Measurements from ENCODE around the gene SPECC1L. TPM values are rescaled to one million over a fixed set of nuclear protein-coding genes. Genes with fewer than 3 reads are reported as not detected.
"Not testable (repeated sequence)": the region's sequence is repeated elsewhere in the genome, so short reads cannot be mapped to it uniquely, and the experiment has no call there.

The SPECC1L gene
- total RNA-seq, 1 experiment from 2014 or later, result 52.2 TPM

DNA sequence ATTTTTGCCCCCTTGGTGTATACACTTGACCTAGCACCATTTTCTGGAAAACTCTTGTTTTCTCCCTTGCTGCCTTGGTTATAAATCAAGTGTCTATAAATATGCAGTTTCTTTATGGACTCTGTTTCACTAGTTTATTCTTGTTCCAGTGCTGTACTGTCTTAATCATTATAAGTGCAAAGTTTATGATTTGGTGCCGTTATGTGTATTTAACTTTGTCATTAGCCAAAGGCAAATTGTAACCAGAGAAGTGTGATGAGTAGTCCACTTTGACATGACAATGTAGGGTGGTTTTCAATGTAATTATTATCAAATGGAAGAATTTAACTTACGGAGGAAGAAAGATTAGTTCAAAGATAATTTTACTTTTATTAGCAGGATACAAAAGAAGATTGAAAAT is 40.3 kb downstream of the SPECC1L start:
- Mint-ChIP-seq H3K4me3 (ENCODE audit: low read depth, unreplicated experiment) (no peak overlapping the region), H3K27me3 (ENCODE audit: unreplicated experiment) (no peaks in the 10 kb centered on the region), H3K36me3 (ENCODE audit: insufficient read depth, unreplicated experiment) (peaks cover 30% of the 10 kb centered on the region), H3K9me3 (ENCODE audit: low read depth, unreplicated experiment) (peaks cover 3% of the 10 kb centered on the region), H3K27ac (ENCODE audit: unreplicated experiment) (no peak overlapping the region), H3K4me1 (ENCODE audit: low read depth, unreplicated experiment) (peaks cover 9% of the 10 kb centered on the region)
- TF ChIP-seq, protein P1, sequence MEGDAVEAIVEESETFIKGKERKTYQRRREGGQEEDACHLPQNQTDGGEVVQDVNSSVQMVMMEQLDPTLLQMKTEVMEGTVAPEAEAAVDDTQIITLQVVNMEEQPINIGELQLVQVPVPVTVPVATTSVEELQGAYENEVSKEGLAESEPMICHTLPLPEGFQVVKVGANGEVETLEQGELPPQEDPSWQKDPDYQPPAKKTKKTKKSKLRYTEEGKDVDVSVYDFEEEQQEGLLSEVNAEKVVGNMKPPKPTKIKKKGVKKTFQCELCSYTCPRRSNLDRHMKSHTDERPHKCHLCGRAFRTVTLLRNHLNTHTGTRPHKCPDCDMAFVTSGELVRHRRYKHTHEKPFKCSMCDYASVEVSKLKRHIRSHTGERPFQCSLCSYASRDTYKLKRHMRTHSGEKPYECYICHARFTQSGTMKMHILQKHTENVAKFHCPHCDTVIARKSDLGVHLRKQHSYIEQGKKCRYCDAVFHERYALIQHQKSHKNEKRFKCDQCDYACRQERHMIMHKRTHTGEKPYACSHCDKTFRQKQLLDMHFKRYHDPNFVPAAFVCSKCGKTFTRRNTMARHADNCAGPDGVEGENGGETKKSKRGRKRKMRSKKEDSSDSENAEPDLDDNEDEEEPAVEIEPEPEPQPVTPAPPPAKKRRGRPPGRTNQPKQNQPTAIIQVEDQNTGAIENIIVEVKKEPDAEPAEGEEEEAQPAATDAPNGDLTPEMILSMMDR (IDR thresholded peaks at IDR 0.05; ENCODE audit: unreplicated experiment), result no peak
- intact Hi-C loops (cut with micrococcal nuclease; ENCODE audit: unreplicated experiment), result no loop called here
- DNase-seq, result no peak
- CTCF ChIA-PET, result no interaction called here
- no TSS peak for BruUV-seq (replicated peaks)

DNA sequence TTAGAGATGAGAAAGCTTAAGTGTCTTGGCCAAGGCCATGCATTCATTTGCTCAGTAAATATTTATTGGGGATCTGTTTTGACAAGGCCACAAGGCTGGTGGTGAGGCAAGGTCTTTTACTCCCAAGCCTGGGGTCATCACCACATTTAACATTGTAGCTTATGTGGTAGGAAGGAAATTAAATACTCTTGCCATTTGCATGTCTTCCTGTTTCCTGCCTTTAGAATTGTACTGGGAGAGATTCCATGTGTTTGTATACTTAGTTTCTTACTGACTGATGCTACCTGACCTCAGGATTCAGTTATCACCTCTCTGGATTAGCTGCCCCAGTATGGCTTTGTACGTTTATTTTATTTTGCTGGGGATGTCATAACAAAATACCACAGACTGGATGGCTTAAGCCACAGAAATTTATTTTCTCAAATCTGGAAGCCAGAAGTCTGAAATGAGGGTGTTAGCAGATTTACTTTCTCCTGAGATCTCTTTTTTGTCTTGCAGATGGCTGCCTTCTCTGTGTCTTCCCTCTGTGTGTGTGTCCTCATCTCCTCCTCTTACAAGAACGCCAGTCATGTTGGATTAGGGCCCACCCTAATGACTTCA is 44.8 kb downstream of the SPECC1L start:
- no peak for DNase-seq
- TF ChIP-seq, protein P1 (IDR thresholded peaks at IDR 0.05; ENCODE audit: unreplicated experiment), result no peak
- intact Hi-C loops (cut with micrococcal nuclease; ENCODE audit: unreplicated experiment), result no loop called here
- CTCF ChIA-PET, result no interaction called here
- Mint-ChIP-seq H3K36me3 (ENCODE audit: insufficient read depth, unreplicated experiment) (peaks cover 23% of the 10 kb centered on the region), H3K27me3 (ENCODE audit: unreplicated experiment) (no peaks in the 10 kb centered on the region), H3K4me3 (ENCODE audit: low read depth, unreplicated experiment) (no peak overlapping the region), H3K9me3 (ENCODE audit: low read depth, unreplicated experiment) (no peaks in the 10 kb centered on the region), H3K4me1 (ENCODE audit: low read depth, unreplicated experiment) (peaks cover 7% of the 10 kb centered on the region), H3K27ac (ENCODE audit: unreplicated experiment) (no peak overlapping the region)
- BruUV-seq (replicated peaks), result no TSS peak

DNA sequence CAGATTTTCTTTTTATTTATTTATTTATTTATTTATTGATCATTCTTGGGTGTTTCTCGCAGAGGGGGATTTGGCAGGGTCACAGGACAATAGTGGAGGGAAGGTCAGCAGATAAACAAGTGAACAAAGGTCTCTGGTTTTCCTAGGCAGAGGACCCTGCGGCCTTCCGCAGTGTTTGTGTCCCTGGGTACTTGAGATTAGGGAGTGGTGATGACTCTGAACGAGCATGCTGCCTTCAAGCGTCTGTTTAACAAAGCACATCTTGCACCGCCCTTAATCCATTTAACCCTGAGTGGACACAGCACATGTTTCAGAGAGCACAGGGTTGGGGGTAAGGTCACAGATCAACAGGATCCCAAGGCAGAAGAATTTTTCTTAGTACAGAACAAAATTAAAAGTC is 45.6 kb downstream of the SPECC1L start:
- intact Hi-C loops (cut with micrococcal nuclease; ENCODE audit: unreplicated experiment); H3K27ac Mint-ChIP-seq (ENCODE audit: unreplicated experiment); H3K9me3 Mint-ChIP-seq (ENCODE audit: low read depth, unreplicated experiment); DNase-seq; H3K4me3 Mint-ChIP-seq (ENCODE audit: low read depth, unreplicated experiment); H3K4me1 Mint-ChIP-seq (ENCODE audit: low read depth, unreplicated experiment); BruUV-seq (replicated peaks); H3K27me3 Mint-ChIP-seq (ENCODE audit: unreplicated experiment); CTCF ChIA-PET: not testable (repeated sequence)
- peaks cover 20% of the 10 kb centered on the region for H3K36me3 Mint-ChIP-seq (ENCODE audit: insufficient read depth, unreplicated experiment)

DNA sequence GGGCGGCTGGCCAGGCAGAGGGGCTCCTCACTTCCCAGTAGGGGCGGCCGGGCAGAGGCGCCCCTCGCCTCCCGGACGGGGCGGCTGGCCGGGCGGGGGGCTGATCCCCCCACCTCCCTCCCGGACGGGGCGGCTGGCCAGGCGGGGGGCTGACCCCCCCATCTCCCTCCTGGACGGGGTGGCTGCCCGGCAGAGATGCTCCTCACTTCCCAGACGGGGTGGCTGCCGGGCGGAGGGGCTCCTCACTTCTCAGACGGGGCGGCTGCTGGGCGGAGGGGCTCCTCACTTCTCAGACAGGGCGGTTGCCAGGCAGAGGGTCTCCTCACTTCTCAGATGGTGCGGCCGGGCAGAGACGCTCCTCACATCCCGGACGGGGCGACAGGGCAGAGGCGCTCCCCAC is 46.9 kb downstream of the SPECC1L start:
- H3K4me1 Mint-ChIP-seq (ENCODE audit: low read depth, unreplicated experiment); H3K27me3 Mint-ChIP-seq (ENCODE audit: unreplicated experiment); CTCF ChIA-PET; H3K4me3 Mint-ChIP-seq (ENCODE audit: low read depth, unreplicated experiment); H3K27ac Mint-ChIP-seq (ENCODE audit: unreplicated experiment); intact Hi-C loops (cut with micrococcal nuclease; ENCODE audit: unreplicated experiment); H3K9me3 Mint-ChIP-seq (ENCODE audit: low read depth, unreplicated experiment); DNase-seq; BruUV-seq (replicated peaks): not testable (repeated sequence)
- H3K36me3 Mint-ChIP-seq (ENCODE audit: insufficient read depth, unreplicated experiment), result peaks cover 24% of the 10 kb centered on the region

DNA sequence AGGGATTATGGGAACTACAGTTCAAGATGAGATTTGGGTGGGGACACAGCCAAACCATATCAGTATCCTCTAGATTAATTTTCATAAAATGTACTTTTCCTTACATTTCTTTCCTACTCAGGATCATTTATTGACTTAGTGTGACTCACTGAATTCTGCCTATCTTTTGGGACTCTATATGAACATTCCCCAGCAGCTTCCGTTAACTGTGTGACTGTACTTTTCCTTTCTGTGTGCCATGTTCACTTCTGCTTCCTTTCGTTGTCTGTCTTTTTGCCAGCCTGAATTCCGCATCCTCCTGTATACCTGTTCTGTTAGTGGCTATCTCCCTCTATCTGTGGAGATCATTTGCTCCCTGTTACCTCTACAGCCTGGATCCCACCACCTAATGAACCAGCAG is 48.8 kb downstream of the SPECC1L start:
- no TSS peak for BruUV-seq (replicated peaks)
- H3K4me1 Mint-ChIP-seq (ENCODE audit: low read depth, unreplicated experiment), result peaks cover 7% of the 10 kb centered on the region

More for the DNA sequence above, 48.8 kb downstream of the SPECC1L start:
- Mint-ChIP-seq H3K9me3 (ENCODE audit: low read depth, unreplicated experiment) (no peaks in the 10 kb centered on the region), H3K27ac (ENCODE audit: unreplicated experiment) (no peak overlapping the region), H3K36me3 (ENCODE audit: insufficient read depth, unreplicated experiment) (peaks cover 14% of the 10 kb centered on the region), H3K4me3 (ENCODE audit: low read depth, unreplicated experiment) (no peak overlapping the region), H3K27me3 (ENCODE audit: unreplicated experiment) (no peaks in the 10 kb centered on the region)
- TF ChIP-seq, protein P1 (IDR thresholded peaks at IDR 0.05; ENCODE audit: unreplicated experiment), result no peak
- DNase-seq, result no peak
- intact Hi-C loops (cut with micrococcal nuclease; ENCODE audit: unreplicated experiment), result no loop called here
- CTCF ChIA-PET, result no interaction called here

Data from Calu3 (cell line).